ENCODE measurements around the gene RND2. TPM values are rescaled to one million over a fixed set of nuclear protein-coding genes. Genes with fewer than 3 reads are reported as not detected.

RND2 gene
- total and polyA plus RNA-seq, 2 of the 13 experiments (the other 11 are each of a cell fraction or from before 2014, with no cell fraction given): 0.05 to 0.11 TPM

- Histone ChIP-seq H3K4me2 (ENCODE audit: low read depth, low read length) (no peak overlapping the region), H3K79me2 (ENCODE audit: insufficient read depth, low read length) (peaks cover 20% of the 10 kb centered on the region), H3K27me3 (ENCODE audit: control insufficient read depth in 1 of 2, insufficient read depth in 2 of 2, low read length in 2 of 2) (no peaks in the 10 kb centered on the region; a peak in 1 of 5 replicates), H3K9me3 (ENCODE audit: low read length) (no peaks in the 10 kb centered on the region), H2AFZ (ENCODE audit: low read length) (no peak overlapping the region), H4K20me1 (ENCODE audit: insufficient read depth, low read length) (peaks cover 24% of the 10 kb centered on the region), H3K4me1 (ENCODE audit: insufficient read depth, low read length) (peaks cover 79% of the 10 kb centered on the region), H3K27ac (ENCODE audit: extremely low read length, insufficient read depth, low read length) (peak overlapping the region; percentile 25), H3K9ac (ENCODE audit: insufficient read depth, low read depth, low read length) (no peak overlapping the region), H3K4me3 (replicated peaks in 1 of 3; ENCODE audit: insufficient read depth in 1 of 3, low read depth in 2 of 3, low read length in 3 of 3) (no peak overlapping the region), H3K36me3 (replicated peaks in 1 of 2; ENCODE audit: control insufficient read depth in 1 of 2, insufficient read depth in 2 of 2, low read length in 2 of 2) (peaks cover 14 to 33% of the 10 kb centered on the region in 2 experiments)
- 94% methylated on average over 5 of the region's 5 CpGs for WGBS (ENCODE audit: low lambda C conversion rate)
- intact Hi-C loops (cut with micrococcal nuclease; ENCODE audit: unreplicated experiment): no loop called here
- ChIA-PET CTCF (ENCODE audit: low intra/inter-chr PET ratio, low total read pairs) (no interaction called here), POLR2A (interaction anchor here (0.7 to 1.6 kb wide), 2 partner anchors 91 to 123 kb away, joined by 3 to 4 read pairs; no protein-coding TSS in a partner anchor)
- ATAC-seq (peak; percentile 28), DNase-seq (ENCODE audit: low spot score) (peak; percentile 63), FAIRE-seq (no peak)
- in situ Hi-C loops (cut with HindIII; ENCODE audit: extremely low pct_ligation_motif_present, low pct_unique_long_range_greater_than_20kb): no loop called here
- no TSS peak for BruUV-seq (replicated peaks)
- TF ChIP-seq PAF1 (CRISPR knock-in tag; IDR thresholded peaks at IDR 0.05): 0 out of 2 replicates have a peak, but pooled peaks have one; percentile 57
- peak; percentile 73 for TF ChIP-seq ZNF263 (CRISPR knock-in tag; IDR thresholded peaks at IDR 0.05)
- peak; percentile 88 for TF ChIP-seq RBM22 (optimal IDR thresholded peaks at IDR 0.05; ENCODE audit: low read length)
- no peak for TF ChIP-seq EP300 (IDR thresholded peaks at IDR 0.05; ENCODE audit: low read depth in 2 of 2, low read length in 2 of 2)
- TF ChIP-seq EP300 (CRISPR knock-in tag; IDR thresholded peaks at IDR 0.05; ENCODE audit: borderline replicate concordance): no peak
- no peak for TF ChIP-seq ZNF672 (CRISPR knock-in tag; IDR thresholded peaks at IDR 0.05)
- TF ChIP-seq FOXA1 (IDR thresholded peaks at IDR 0.05): no peak
- no peak for TF ChIP-seq FOXA1 (CRISPR knock-in tag; IDR thresholded peaks at IDR 0.05)
- TF ChIP-seq POLR2AphosphoS5 (IDR thresholded peaks at IDR 0.05; ENCODE audit: low read depth, low read length): peak; percentile 43; the same call in 1 of the 2 replicates
- no peak for TF ChIP-seq HOXA7 (CRISPR knock-in tag; IDR thresholded peaks at IDR 0.05)
- TF ChIP-seq ZNF501 (CRISPR knock-in tag; IDR thresholded peaks at IDR 0.05): 0 out of 2 replicates have a peak, but pooled peaks have one; percentile 20
- TF ChIP-seq SSRP1 (CRISPR knock-in tag; IDR thresholded peaks at IDR 0.05): peak; percentile 92; the same call in 1 of the 2 replicates
- 0 out of 2 replicates have a peak, but pooled peaks have one; percentile 18 for TF ChIP-seq CTCF (CRISPR knock-in tag; IDR thresholded peaks at IDR 0.05)
- TF ChIP-seq ZBTB33 (CRISPR knock-in tag; IDR thresholded peaks at IDR 0.05): peak; percentile 89
- TF ChIP-seq E2F5 (CRISPR knock-in tag; conservative IDR thresholded peaks at IDR 0.05): no peak
- no peak for TF ChIP-seq ZNF550 (CRISPR knock-in tag; IDR thresholded peaks at IDR 0.05; ENCODE audit: borderline replicate concordance)
- TF ChIP-seq SOX5 (CRISPR knock-in tag; IDR thresholded peaks at IDR 0.05; ENCODE audit: borderline replicate concordance): 0 out of 2 replicates have a peak, but pooled peaks have one; percentile 9
These were observed 21.4 kb upstream of the RND2 start for GRCh38 chr17:43003542-43004172.

All from HepG2 (cell line).